Endothelial cell of umbilical vein (primary cell): ENCODE data around the gene UBC.

Experiments
- EZH2 ChIP-seq: IDR thresholded peaks from 2 replicates; pipeline ENCODE4 v1.6.1; 2012; ENCODE audit warnings: borderline replicate concordance, low read depth, mild to moderate bottlenecking, moderate library complexity, low read length, inconsistent platforms; ENCODE audit not compliant: severe bottlenecking
- JUN ChIP-seq: IDR thresholded peaks from 2 replicates; pipeline ENCODE4 v1.6.1; 2011; ENCODE audit warnings: borderline replicate concordance, low read depth; ENCODE audit not compliant: insufficient read length, insufficient read depth

- TF ChIP-seq EZH2 (no peak), JUN (no peak)
Measured at GRCh38 chr12:124927201-124928094, 13.0 kb upstream of the UBC start.
